ENCODE results near the gene VDR. TPM values are rescaled to one million over a fixed set of nuclear protein-coding genes. Genes with fewer than 3 reads are reported as not detected.

Gene VDR
- polyA plus RNA-seq, 1 donor (not counting 4 experiments of a cell fraction or from before 2014, with no cell fraction given) = 43.3 TPM

GRCh38 chr12:47812797-47813510, 91.8 kb downstream of the VDR start:
- peak overlapping the region; percentile 79 for H3K9ac ChIP-seq (ENCODE audit: control insufficient read depth, extremely low read depth, insufficient read depth, low read length)
- no peaks in the 10 kb centered on the region for H3K27me3 ChIP-seq (ENCODE audit: control insufficient read depth, extremely low read depth, insufficient read depth, low read length)
- H3K79me2 ChIP-seq (ENCODE audit: control insufficient read depth, insufficient read depth, low read length) = peaks cover 96% of the 10 kb centered on the region
- H3K36me3 ChIP-seq (ENCODE audit: control insufficient read depth in 2 of 2, extremely low read depth in 1 of 2, insufficient read depth in 2 of 2, low read length in 2 of 2) = peaks cover 5 to 23% of the 10 kb centered on the region in 2 experiments
- H3K9me1 ChIP-seq (ENCODE audit: control insufficient read depth, extremely low read depth, insufficient read depth, low read length) = peaks cover 14% of the 10 kb centered on the region
- dilution Hi-C loops (cut with MboI; ENCODE audit: extremely low pct_ligation_motif_present, low sequenced_read_pairs) = no loop called here
- no peaks in the 10 kb centered on the region for H3K9me3 ChIP-seq (ENCODE audit: control insufficient read depth, low read depth, low read length)
- peak overlapping the region; percentile 89 for H3K4me2 ChIP-seq (ENCODE audit: control insufficient read depth, extremely low read depth, insufficient read depth, low read depth, low read length)
- H3K4me1 ChIP-seq (ENCODE audit: control insufficient read depth, extremely low read depth, insufficient read depth, low read length) = peaks cover 72% of the 10 kb centered on the region
- peak overlapping the region; percentile 17 for H2AFZ ChIP-seq (ENCODE audit: control insufficient read depth, low read length)
- DNase-seq (ENCODE audit: low read depth, low spot score) (no peak), FAIRE-seq (no peak)
- peak overlapping the region in 2 of 3 experiments; percentile 53 to 58 for H3K4me3 ChIP-seq (ENCODE audit: control insufficient read depth in 2 of 3, extremely low read depth in 1 of 3, insufficient read depth in 2 of 3, low read depth in 1 of 3, low read length in 3 of 3)
- TF ChIP-seq EZH2 (IDR thresholded peaks at IDR 0.05; ENCODE audit: low read length) = no peak
- no peak for TF ChIP-seq CTCF (optimal IDR thresholded peaks at IDR 0.05 in 1 of 3, IDR thresholded peaks at IDR 0.05 in 1 of 3, conservative IDR thresholded peaks at IDR 0.05 in 1 of 3; ENCODE audit: extremely low read depth in 1 of 3, insufficient read depth in 2 of 3, low read length in 3 of 3)
- peaks cover 12% of the 10 kb centered on the region for H4K20me1 ChIP-seq (ENCODE audit: control insufficient read depth, extremely low read depth, insufficient read depth, low read length)
- H3K27ac ChIP-seq (ENCODE audit: control insufficient read depth, insufficient read depth, low read length) = peak overlapping the region; percentile 95

DNA sequence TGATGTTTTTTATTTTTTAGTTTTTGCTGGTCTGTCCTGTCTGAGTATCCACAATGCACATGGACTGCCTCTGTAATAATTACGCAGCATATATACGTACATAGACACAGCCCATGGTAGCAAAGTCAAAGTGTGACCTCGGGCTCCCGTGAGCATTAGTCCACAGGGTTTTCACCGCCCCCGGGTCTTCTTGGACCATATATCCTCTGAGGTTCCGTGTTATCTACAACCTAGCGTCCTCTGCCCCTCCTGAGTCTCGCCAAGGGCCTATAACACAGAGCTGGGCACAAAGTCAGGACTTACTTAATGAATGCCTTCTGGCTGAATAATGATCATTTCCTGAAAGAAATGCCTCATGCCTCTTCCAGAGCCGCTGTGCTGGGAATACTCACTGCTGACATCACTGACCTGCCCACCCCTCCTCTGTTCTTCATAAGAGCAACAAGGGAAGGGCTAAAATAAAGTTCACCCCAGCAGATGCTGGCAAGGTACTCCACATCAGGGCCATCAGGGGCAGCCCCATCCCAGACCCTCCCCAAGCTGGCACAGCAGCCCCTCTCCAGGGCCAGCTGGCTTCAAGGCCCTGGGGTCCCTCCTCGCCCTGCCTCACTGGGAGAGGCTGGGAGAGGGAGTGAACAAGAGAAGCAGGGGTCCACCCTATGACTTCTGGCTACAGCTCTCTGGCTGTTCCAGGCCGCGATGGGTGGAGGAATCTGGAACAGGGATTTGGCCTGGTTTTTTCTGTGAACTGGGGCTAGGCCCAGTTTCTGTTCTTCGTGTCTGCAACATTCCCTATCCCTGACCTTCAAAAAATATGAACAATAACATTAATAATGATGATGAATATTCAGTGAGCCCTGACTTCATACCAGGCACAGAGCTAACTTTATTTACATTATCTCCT, 93.0 kb downstream of the VDR start:
- Histone ChIP-seq H3K4me3 (ENCODE audit: control insufficient read depth in 2 of 3, extremely low read depth in 1 of 3, insufficient read depth in 2 of 3, low read depth in 1 of 3, low read length in 3 of 3) (peak overlapping the region in 2 of 3 experiments; percentile 53 to 58), H3K9me3 (ENCODE audit: control insufficient read depth, low read depth, low read length) (no peaks in the 10 kb centered on the region), H3K27ac (ENCODE audit: control insufficient read depth, insufficient read depth, low read length) (peak overlapping the region; percentile 95), H3K4me1 (ENCODE audit: control insufficient read depth, extremely low read depth, insufficient read depth, low read length) (peaks cover 64% of the 10 kb centered on the region), H4K20me1 (ENCODE audit: control insufficient read depth, extremely low read depth, insufficient read depth, low read length) (peaks cover 19% of the 10 kb centered on the region), H2AFZ (ENCODE audit: control insufficient read depth, low read length) (no peak overlapping the region), H3K79me2 (ENCODE audit: control insufficient read depth, insufficient read depth, low read length) (peaks cover 96% of the 10 kb centered on the region), H3K36me3 (ENCODE audit: control insufficient read depth in 2 of 2, extremely low read depth in 1 of 2, insufficient read depth in 2 of 2, low read length in 2 of 2) (peaks cover 5 to 23% of the 10 kb centered on the region in 2 experiments), H3K9me1 (ENCODE audit: control insufficient read depth, extremely low read depth, insufficient read depth, low read length) (peaks cover 17% of the 10 kb centered on the region), H3K9ac (ENCODE audit: control insufficient read depth, extremely low read depth, insufficient read depth, low read length) (peak overlapping the region; percentile 79), H3K27me3 (ENCODE audit: control insufficient read depth, extremely low read depth, insufficient read depth, low read length) (no peaks in the 10 kb centered on the region), H3K4me2 (ENCODE audit: control insufficient read depth, extremely low read depth, insufficient read depth, low read depth, low read length) (peak overlapping the region; percentile 89)
- DNase-seq (ENCODE audit: low read depth, low spot score) (no peak), FAIRE-seq (peak; percentile 23)
- dilution Hi-C loops (cut with MboI; ENCODE audit: extremely low pct_ligation_motif_present, low sequenced_read_pairs) = no loop called here
- TF ChIP-seq CTCF (optimal IDR thresholded peaks at IDR 0.05 in 1 of 3, IDR thresholded peaks at IDR 0.05 in 1 of 3, conservative IDR thresholded peaks at IDR 0.05 in 1 of 3; ENCODE audit: extremely low read depth in 1 of 3, insufficient read depth in 2 of 3, low read length in 3 of 3) = no peak
